Osteoblast (primary cell): ENCODE measurements around the gene GAGE12D. TPM values are rescaled to one million over a fixed set of nuclear protein-coding genes. Genes with fewer than 3 reads are reported as not detected.
"Not testable (repeated sequence)": the region's sequence is repeated elsewhere in the genome, so short reads cannot be mapped to it uniquely, and the experiment has no call there.

Experiments
- DNase-seq: peaks from one replicate; pipeline ENCODE4 v3.0.0; 2011; ENCODE audit warnings: low spot score, mixed read lengths; ENCODE audit not compliant: insufficient read length; ENCODE audit errors: missing footprints
- H2AFZ ChIP-seq: 2 replicates; pipeline ENCODE4 v1.6.0; 2011; ENCODE audit warnings: mild to moderate bottlenecking, low read length
- H3K27ac ChIP-seq: 2 replicates; pipeline ENCODE4 v1.5.1; 2011; ENCODE audit warnings: mild to moderate bottlenecking, low read depth, low read length, moderate library complexity
- H3K27me3 ChIP-seq: 2 replicates; pipeline ENCODE4 v1.6.0; 2012; ENCODE audit warnings: mild to moderate bottlenecking, control low read depth, inconsistent platforms, low read length, moderate library complexity; ENCODE audit not compliant: insufficient read depth
- H3K36me3 ChIP-seq: 2 replicates; pipeline ENCODE4 v1.5.1; 2011; ENCODE audit warnings: mild to moderate bottlenecking, low read length, control low read depth, moderate library complexity; ENCODE audit not compliant: insufficient read depth
- H3K4me1 ChIP-seq: 2 replicates; pipeline ENCODE4 v1.5.1; 2011; ENCODE audit warnings: mild to moderate bottlenecking, low read length, control low read depth, moderate library complexity; ENCODE audit not compliant: insufficient read depth
- H3K4me2 ChIP-seq: 2 replicates; pipeline ENCODE4 v1.6.0; 2011; ENCODE audit warnings: mild to moderate bottlenecking, low read length; ENCODE audit not compliant: insufficient read depth
- H3K4me3 ChIP-seq: fragments of 200-600 bp; sonication (generic); 3 replicates; pipeline ENCODE4 v1.5.1; 2012; ENCODE audit warnings: mild to moderate bottlenecking, low read length, inconsistent platforms; ENCODE audit not compliant: insufficient read depth
- H3K79me2 ChIP-seq: 2 replicates; pipeline ENCODE4 v1.6.0; 2012; ENCODE audit warnings: mild to moderate bottlenecking, low read length, control low read depth, inconsistent platforms; ENCODE audit not compliant: insufficient read depth
- H3K9me3 ChIP-seq: 2 replicates; pipeline ENCODE4 v1.5.1; 2011; ENCODE audit warnings: low read depth, low read length, control low read depth
- H4K20me1 ChIP-seq: 2 replicates; pipeline ENCODE4 v1.6.0; 2012; ENCODE audit warnings: mild to moderate bottlenecking, low read length, control low read depth; ENCODE audit not compliant: insufficient read depth
- total RNA-seq: library from RNA; depleted of rRNA; stranded (reverse); fragments of >200 nt; gene quantifications from 2 replicates; pipeline ENCODE4 v1.2.3, GENCODE V29; 2012

Gene GAGE12D, protein sequence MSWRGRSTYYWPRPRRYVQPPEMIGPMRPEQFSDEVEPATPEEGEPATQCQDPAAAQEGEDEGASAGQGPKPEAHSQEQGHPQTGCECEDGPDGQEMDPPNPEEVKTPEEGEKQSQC
- not detected in 2 replicates for total RNA-seq

DNA sequence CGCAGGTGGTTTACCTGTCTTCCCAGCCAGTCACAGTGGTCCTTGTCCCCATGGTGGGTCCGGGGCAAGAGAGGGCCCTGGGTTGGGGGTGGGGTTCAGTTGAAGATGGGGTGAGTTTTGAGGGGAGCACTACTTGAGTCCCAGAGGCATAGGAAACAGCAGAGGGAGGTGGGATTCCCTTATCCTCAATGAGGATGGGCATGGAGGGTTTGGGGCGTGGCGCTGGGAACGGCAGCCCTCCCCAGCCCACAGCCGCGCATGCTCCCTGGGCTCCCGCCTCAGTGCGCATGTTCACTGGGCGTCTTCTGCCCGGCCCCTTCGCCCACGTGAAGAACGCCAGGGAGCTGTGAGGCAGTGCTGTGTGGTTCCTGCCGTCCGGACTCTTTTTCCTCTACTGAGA lies at the start of gene GAGE12D:
TSS of gene GAGE12D (plus strand) at position 301 of the 400 bp plus-strand sequence. CDS start 1,155 bp downstream, outside the sequence.
- not testable (repeated sequence) for H4K20me1 ChIP-seq, DNase-seq, H3K4me1 ChIP-seq, H2AFZ ChIP-seq, H3K27me3 ChIP-seq, H3K9me3 ChIP-seq, H3K27ac ChIP-seq, H3K79me2 ChIP-seq, H3K4me3 ChIP-seq, H3K36me3 ChIP-seq, H3K4me2 ChIP-seq

DNA sequence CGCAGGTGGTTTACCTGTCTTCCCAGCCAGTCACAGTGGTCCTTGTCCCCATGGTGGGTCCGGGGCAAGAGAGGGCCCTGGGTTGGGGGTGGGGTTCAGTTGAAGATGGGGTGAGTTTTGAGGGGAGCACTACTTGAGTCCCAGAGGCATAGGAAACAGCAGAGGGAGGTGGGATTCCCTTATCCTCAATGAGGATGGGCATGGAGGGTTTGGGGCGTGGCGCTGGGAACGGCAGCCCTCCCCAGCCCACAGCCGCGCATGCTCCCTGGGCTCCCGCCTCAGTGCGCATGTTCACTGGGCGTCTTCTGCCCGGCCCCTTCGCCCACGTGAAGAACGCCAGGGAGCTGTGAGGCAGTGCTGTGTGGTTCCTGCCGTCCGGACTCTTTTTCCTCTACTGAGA lies 9.7 kb upstream of the GAGE12D start, which contains the start of gene GAGE12C:
TSS of gene GAGE12C (plus strand) at position 301 of the 400 bp plus-strand sequence. CDS start 1,155 bp downstream, outside the sequence.
- not testable (repeated sequence) for H3K4me1 ChIP-seq

DNA sequence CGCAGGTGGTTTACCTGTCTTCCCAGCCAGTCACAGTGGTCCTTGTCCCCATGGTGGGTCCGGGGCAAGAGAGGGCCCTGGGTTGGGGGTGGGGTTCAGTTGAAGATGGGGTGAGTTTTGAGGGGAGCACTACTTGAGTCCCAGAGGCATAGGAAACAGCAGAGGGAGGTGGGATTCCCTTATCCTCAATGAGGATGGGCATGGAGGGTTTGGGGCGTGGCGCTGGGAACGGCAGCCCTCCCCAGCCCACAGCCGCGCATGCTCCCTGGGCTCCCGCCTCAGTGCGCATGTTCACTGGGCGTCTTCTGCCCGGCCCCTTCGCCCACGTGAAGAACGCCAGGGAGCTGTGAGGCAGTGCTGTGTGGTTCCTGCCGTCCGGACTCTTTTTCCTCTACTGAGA lies 9.5 kb downstream of the GAGE12D start, which contains the start of gene GAGE12E:
TSS of gene GAGE12E (plus strand) at position 301 of the 400 bp plus-strand sequence. CDS start 1,155 bp downstream, outside the sequence.
- H3K4me1 ChIP-seq, DNase-seq, H3K36me3 ChIP-seq, H3K27me3 ChIP-seq, H3K9me3 ChIP-seq, H3K27ac ChIP-seq, H3K79me2 ChIP-seq, H2AFZ ChIP-seq, H3K4me2 ChIP-seq, H3K4me3 ChIP-seq, H4K20me1 ChIP-seq: not testable (repeated sequence)

More for the DNA sequence above, 9.7 kb upstream of the GAGE12D start, which contains the start of gene GAGE12C:
- not testable (repeated sequence) for H3K36me3 ChIP-seq, H3K9me3 ChIP-seq, H2AFZ ChIP-seq, H3K4me3 ChIP-seq, H3K79me2 ChIP-seq, DNase-seq, H3K27me3 ChIP-seq, H4K20me1 ChIP-seq, H3K27ac ChIP-seq, H3K4me2 ChIP-seq

DNA sequence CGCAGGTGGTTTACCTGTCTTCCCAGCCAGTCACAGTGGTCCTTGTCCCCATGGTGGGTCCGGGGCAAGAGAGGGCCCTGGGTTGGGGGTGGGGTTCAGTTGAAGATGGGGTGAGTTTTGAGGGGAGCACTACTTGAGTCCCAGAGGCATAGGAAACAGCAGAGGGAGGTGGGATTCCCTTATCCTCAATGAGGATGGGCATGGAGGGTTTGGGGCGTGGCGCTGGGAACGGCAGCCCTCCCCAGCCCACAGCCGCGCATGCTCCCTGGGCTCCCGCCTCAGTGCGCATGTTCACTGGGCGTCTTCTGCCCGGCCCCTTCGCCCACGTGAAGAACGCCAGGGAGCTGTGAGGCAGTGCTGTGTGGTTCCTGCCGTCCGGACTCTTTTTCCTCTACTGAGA lies 19.0 kb downstream of the GAGE12D start, which contains the start of gene GAGE12F:
TSS of gene GAGE12F (plus strand) at position 301 of the 400 bp plus-strand sequence. CDS start 1,155 bp downstream, outside the sequence.
- DNase-seq: not testable (repeated sequence)

DNA sequence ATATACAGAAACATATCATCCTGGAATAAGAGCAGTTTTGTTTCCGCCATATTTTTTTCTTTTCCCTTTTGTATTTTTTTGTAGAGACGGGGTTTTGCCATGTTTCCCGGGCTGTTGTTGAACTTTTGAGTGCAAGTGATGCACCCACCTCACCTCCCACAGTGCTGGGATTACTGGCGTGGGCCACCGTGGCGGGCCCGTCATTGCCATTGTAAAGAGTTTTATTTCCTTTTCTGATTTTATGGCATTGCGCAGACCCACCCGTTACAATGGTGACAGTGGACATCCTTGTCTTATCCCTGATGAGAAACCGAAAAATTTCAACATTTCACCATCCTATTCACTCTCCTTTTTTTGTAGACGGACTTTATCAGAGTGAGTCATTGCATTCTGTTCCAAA lies 27.2 kb downstream of the GAGE12D start:
- not testable (repeated sequence) for H3K27me3 ChIP-seq, H3K4me3 ChIP-seq, H3K27ac ChIP-seq, H4K20me1 ChIP-seq, H3K79me2 ChIP-seq, H3K36me3 ChIP-seq, H2AFZ ChIP-seq, DNase-seq, H3K9me3 ChIP-seq, H3K4me2 ChIP-seq, H3K4me1 ChIP-seq

More for the DNA sequence above, 19.0 kb downstream of the GAGE12D start, which contains the start of gene GAGE12F:
- not testable (repeated sequence) for H3K4me1 ChIP-seq, H4K20me1 ChIP-seq, H3K27me3 ChIP-seq, H3K9me3 ChIP-seq, H3K4me3 ChIP-seq, H3K4me2 ChIP-seq, H3K79me2 ChIP-seq, H2AFZ ChIP-seq, H3K36me3 ChIP-seq, H3K27ac ChIP-seq

DNA sequence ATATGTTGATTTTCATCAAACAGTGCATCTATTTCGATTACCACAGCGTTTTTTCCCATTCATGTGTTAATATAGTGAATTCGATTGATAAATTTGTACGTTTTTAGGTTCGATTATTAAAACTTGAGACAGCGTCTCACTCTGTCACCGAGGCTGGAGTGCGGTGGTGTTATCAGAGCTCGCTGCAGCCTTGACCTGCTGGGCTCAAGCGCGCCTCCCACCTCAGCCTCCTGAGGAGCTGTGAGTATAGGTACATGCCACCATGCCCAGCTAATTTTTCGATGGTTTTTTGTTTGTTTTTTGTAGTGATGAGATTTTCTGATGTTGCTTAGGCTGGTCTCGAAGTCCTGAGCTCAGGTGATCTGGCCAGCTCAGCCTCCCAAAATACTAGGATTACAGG lies 27.6 kb downstream of the GAGE12D start:
- not testable (repeated sequence) for H3K27ac ChIP-seq, H3K27me3 ChIP-seq, DNase-seq, H3K4me3 ChIP-seq, H3K4me1 ChIP-seq, H3K9me3 ChIP-seq, H2AFZ ChIP-seq, H3K4me2 ChIP-seq, H3K79me2 ChIP-seq, H3K36me3 ChIP-seq, H4K20me1 ChIP-seq

DNA sequence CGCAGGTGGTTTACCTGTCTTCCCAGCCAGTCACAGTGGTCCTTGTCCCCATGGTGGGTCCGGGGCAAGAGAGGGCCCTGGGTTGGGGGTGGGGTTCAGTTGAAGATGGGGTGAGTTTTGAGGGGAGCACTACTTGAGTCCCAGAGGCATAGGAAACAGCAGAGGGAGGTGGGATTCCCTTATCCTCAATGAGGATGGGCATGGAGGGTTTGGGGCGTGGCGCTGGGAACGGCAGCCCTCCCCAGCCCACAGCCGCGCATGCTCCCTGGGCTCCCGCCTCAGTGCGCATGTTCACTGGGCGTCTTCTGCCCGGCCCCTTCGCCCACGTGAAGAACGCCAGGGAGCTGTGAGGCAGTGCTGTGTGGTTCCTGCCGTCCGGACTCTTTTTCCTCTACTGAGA lies 28.6 kb downstream of the GAGE12D start, which contains the start of gene GAGE12G:
TSS of gene GAGE12G (plus strand) at position 301 of the 400 bp plus-strand sequence. CDS start 1,155 bp downstream, outside the sequence.
- not testable (repeated sequence) for DNase-seq, H3K36me3 ChIP-seq, H2AFZ ChIP-seq, H3K9me3 ChIP-seq, H3K79me2 ChIP-seq, H3K4me1 ChIP-seq, H4K20me1 ChIP-seq, H3K27ac ChIP-seq, H3K4me2 ChIP-seq, H3K27me3 ChIP-seq, H3K4me3 ChIP-seq

DNA sequence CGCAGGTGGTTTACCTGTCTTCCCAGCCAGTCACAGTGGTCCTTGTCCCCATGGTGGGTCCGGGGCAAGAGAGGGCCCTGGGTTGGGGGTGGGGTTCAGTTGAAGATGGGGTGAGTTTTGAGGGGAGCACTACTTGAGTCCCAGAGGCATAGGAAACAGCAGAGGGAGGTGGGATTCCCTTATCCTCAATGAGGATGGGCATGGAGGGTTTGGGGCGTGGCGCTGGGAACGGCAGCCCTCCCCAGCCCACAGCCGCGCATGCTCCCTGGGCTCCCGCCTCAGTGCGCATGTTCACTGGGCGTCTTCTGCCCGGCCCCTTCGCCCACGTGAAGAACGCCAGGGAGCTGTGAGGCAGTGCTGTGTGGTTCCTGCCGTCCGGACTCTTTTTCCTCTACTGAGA lies 38.1 kb downstream of the GAGE12D start, which contains the start of gene GAGE12H:
TSS of gene GAGE12H (plus strand) at position 301 of the 400 bp plus-strand sequence. CDS start 1,155 bp downstream, outside the sequence.
- H3K27ac ChIP-seq, DNase-seq, H3K27me3 ChIP-seq, H3K4me3 ChIP-seq, H3K79me2 ChIP-seq, H4K20me1 ChIP-seq, H2AFZ ChIP-seq, H3K4me2 ChIP-seq, H3K9me3 ChIP-seq, H3K4me1 ChIP-seq, H3K36me3 ChIP-seq: not testable (repeated sequence)

DNA sequence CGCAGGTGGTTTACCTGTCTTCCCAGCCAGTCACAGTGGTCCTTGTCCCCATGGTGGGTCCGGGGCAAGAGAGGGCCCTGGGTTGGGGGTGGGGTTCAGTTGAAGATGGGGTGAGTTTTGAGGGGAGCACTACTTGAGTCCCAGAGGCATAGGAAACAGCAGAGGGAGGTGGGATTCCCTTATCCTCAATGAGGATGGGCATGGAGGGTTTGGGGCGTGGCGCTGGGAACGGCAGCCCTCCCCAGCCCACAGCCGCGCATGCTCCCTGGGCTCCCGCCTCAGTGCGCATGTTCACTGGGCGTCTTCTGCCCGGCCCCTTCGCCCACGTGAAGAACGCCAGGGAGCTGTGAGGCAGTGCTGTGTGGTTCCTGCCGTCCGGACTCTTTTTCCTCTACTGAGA lies 47.7 kb downstream of the GAGE12D start, which contains the start of gene GAGE2A:
TSS of gene GAGE2A (plus strand) at position 301 of the 400 bp plus-strand sequence. CDS start 1,155 bp downstream, outside the sequence.
- DNase-seq, H3K4me1 ChIP-seq, H2AFZ ChIP-seq, H4K20me1 ChIP-seq, H3K9me3 ChIP-seq, H3K27me3 ChIP-seq, H3K36me3 ChIP-seq, H3K4me2 ChIP-seq, H3K4me3 ChIP-seq, H3K79me2 ChIP-seq, H3K27ac ChIP-seq: not testable (repeated sequence)
